Smooth muscle cell (in vitro differentiated cells): Measurements from ENCODE around the gene TTC33. TPM values are rescaled to one million over a fixed set of nuclear protein-coding genes. Genes with fewer than 3 reads are reported as not detected.

ENCODE experiments used
- DNase-seq: peaks from one replicate; lab custom pipeline; 2025; ENCODE audit not compliant: unreplicated experiment; lab: John Stamatoyannopoulos, UW
- H2AFZ ChIP-seq: fragments of 200-600 bp; sonication (generic); 2 replicates; pipeline ENCODE4 v1.6.0; 2016; ENCODE audit warnings: antibody characterized with exemption, low read depth, mild to moderate bottlenecking
- H3F3A ChIP-seq: fragments of 200-600 bp; sonication (generic); 2 replicates; pipeline ENCODE4 v1.6.0; 2017; ENCODE audit warnings: antibody characterized with exemption, low read depth
- H3K27ac ChIP-seq: fragments of 200-600 bp; sonication (generic); 2 replicates; pipeline ENCODE4 v1.5.1; 2016; ENCODE audit warnings: low read depth, mild to moderate bottlenecking
- H3K27me3 ChIP-seq: fragments of 200-600 bp; sonication (generic); 2 replicates; pipeline ENCODE4 v1.6.1; 2016; ENCODE audit warnings: low read depth, mild to moderate bottlenecking
- H3K36me3 ChIP-seq: fragments of 200-600 bp; sonication (generic); 2 replicates; pipeline ENCODE4 v1.5.1; 2016; ENCODE audit warnings: low read depth
- H3K4me1 ChIP-seq: fragments of 200-600 bp; sonication (generic); 2 replicates; pipeline ENCODE4 v1.5.1; 2016; ENCODE audit warnings: low read depth
- H3K4me2 ChIP-seq: fragments of 200-600 bp; sonication (generic); 2 replicates; pipeline ENCODE4 v1.6.0; 2016; ENCODE audit warnings: mild to moderate bottlenecking
- H3K4me3 ChIP-seq: fragments of 200-600 bp; sonication (generic); 2 replicates; pipeline ENCODE4 v1.5.1; 2016; ENCODE audit warnings: mild to moderate bottlenecking
- H3K79me2 ChIP-seq: fragments of 200-600 bp; sonication (generic); 2 replicates; pipeline ENCODE4 v1.6.0; 2016; ENCODE audit warnings: low read depth, mild to moderate bottlenecking
- H3K9ac ChIP-seq: fragments of 200-600 bp; sonication (generic); 2 replicates; pipeline ENCODE4 v1.6.0; 2016; ENCODE audit warnings: low read depth
- H3K9me3 ChIP-seq: fragments of 200-600 bp; sonication (generic); replicated peaks from 2 replicates; pipeline ENCODE4 v1.5.1; 2016; ENCODE audit warnings: low read depth
- H4K20me1 ChIP-seq: fragments of 200-600 bp; sonication (generic); 2 replicates; pipeline ENCODE4 v1.6.0; 2016; ENCODE audit warnings: low read depth
- CTCF ChIP-seq: fragments of 200-600 bp; sonication (generic); IDR thresholded peaks from 2 replicates; pipeline ENCODE4 v1.5.1; 2017; ENCODE audit warnings: borderline replicate concordance, mild to moderate bottlenecking, antibody characterized with exemption; ENCODE audit not compliant: insufficient read depth, poor library complexity, severe bottlenecking
- WGBS: methylation state at CpG from one replicate; pipeline ENCODE4 v1.1.7; 2016; ENCODE audit warnings: low lambda C conversion rate; 5-methylcytosine and 5-hydroxymethylcytosine counted together
- polyA plus RNA-seq: library from polyadenylated mRNA; unstranded; fragments of >200 nt; fragmentation: Nextera tagmentation; extraction: Ambion mirVana; gene quantifications from 2 replicates; pipeline ENCODE4 v1.2.1, GENCODE V29; 2016
- total RNA-seq: library from RNA; depleted of rRNA; stranded (reverse); fragments of >200 nt; gene quantifications from 2 replicates; pipeline ENCODE4 v1.2.3, GENCODE V29; 2014

The TTC33 gene
- total and polyA plus RNA-seq, 2 experiments from 2014 or later, result 13.1 to 22.1 TPM

GRCh38 chr5:40652441-40653220, 103.1 kb downstream of the TTC33 start:
- no peak for DNase-seq
- H4K20me1 ChIP-seq, result no peaks in the 10 kb centered on the region
- no peaks in the 10 kb centered on the region for H3F3A ChIP-seq
- no peaks in the 10 kb centered on the region for H3K4me1 ChIP-seq
- H3K9me3 ChIP-seq, result no peaks in the 10 kb centered on the region
- H3K79me2 ChIP-seq, result no peaks in the 10 kb centered on the region
- peaks cover 6% of the 10 kb centered on the region for H3K27me3 ChIP-seq
- no peak for TF ChIP-seq CTCF
- no peak overlapping the region for H2AFZ ChIP-seq
- no peak overlapping the region for H3K27ac ChIP-seq
- WGBS, result 89% methylated on average over 8 of the region's 8 CpGs
- no peak overlapping the region for H3K4me2 ChIP-seq
- no peak overlapping the region for H3K4me3 ChIP-seq
- H3K36me3 ChIP-seq, result no peaks in the 10 kb centered on the region
- no peak overlapping the region for H3K9ac ChIP-seq

DNA sequence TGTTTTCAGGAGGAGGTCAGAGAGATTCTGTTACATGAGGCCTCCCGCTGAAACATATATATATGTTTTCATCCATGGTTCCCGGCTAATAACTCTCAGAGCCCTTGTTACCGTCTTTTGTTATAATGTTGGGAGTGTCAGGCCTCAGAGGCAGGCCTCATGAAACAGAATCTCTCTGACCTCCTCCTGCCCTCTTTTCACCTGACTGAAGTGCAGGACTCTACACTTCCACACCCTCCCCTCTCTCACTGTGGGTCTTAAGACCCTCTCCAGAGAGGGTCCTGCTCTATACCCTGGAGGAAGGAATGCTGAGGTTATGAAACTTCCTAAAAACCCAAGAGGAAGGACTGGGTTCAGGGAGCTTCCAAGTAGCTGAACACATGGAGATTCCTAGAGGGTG, 104.6 kb downstream of the TTC33 start:
- H3K27me3 ChIP-seq, result peaks cover 6% of the 10 kb centered on the region
- H3K4me3 ChIP-seq, result no peak overlapping the region
- no peak for TF ChIP-seq CTCF
- H3K27ac ChIP-seq, result no peak overlapping the region
- no peaks in the 10 kb centered on the region for H4K20me1 ChIP-seq
- DNase-seq, result no peak
- 94% methylated on average over 3 of the region's 3 CpGs for WGBS
- no peaks in the 10 kb centered on the region for H3F3A ChIP-seq
- H3K4me2 ChIP-seq, result no peak overlapping the region
- H3K79me2 ChIP-seq, result no peaks in the 10 kb centered on the region
- no peaks in the 10 kb centered on the region for H3K4me1 ChIP-seq
- no peak overlapping the region for H3K9ac ChIP-seq
- no peaks in the 10 kb centered on the region for H3K9me3 ChIP-seq
- no peak overlapping the region for H2AFZ ChIP-seq
- H3K36me3 ChIP-seq, result no peaks in the 10 kb centered on the region

DNA sequence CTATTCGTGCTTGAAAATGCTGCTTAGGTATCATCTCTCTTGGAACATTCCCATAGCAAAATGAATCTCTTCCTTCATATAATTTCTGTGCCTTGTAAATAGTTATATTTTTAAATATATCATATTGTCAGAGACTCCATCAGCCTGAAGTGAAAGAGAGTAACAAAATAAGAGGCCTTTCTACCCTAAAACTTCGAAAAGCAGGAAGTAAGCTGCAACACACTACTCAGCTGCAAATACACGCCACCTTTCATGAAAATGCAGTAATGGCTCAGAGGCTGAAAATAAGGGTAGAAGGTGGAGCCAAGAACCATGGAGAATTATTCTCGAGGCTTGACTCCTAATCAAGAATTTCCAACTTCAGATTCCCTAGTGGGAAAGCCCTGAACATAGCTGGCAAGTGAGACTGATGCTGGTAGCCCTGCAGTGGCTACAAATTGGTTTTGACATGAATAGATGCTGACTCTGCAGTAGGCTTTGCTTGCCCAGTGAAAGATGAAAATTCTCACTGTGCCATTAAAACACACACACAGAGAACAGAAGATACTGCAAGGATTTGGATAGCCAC, 106.2 kb downstream of the TTC33 start:
- no peaks in the 10 kb centered on the region for H3K4me1 ChIP-seq
- no peaks in the 10 kb centered on the region for H4K20me1 ChIP-seq
- H3K36me3 ChIP-seq, result no peaks in the 10 kb centered on the region
- no peak overlapping the region for H3K4me3 ChIP-seq
- H3K27me3 ChIP-seq, result peaks cover 6% of the 10 kb centered on the region
- H3K79me2 ChIP-seq, result no peaks in the 10 kb centered on the region
- WGBS, result 86% methylated on average over 4 of the region's 4 CpGs
- H3F3A ChIP-seq, result no peaks in the 10 kb centered on the region
- H3K27ac ChIP-seq, result no peak overlapping the region
- no peak overlapping the region for H2AFZ ChIP-seq
- H3K4me2 ChIP-seq, result no peak overlapping the region
- no peaks in the 10 kb centered on the region for H3K9me3 ChIP-seq
- no peak overlapping the region for H3K9ac ChIP-seq
- no peak for TF ChIP-seq CTCF
- DNase-seq, result no peak
